Esophagus (tissue), 2 donors: ENCODE results near the gene GMEB1. TPM values are rescaled to one million over a fixed set of nuclear protein-coding genes. Genes with fewer than 3 reads are reported as not detected.
"Not testable (repeated sequence)": the region's sequence is repeated elsewhere in the genome, so short reads cannot be mapped to it uniquely, and the experiment has no call there.

Experiments
- H3K27ac ChIP-seq, 2 donors: one replicate each; pipeline ENCODE4 v1.5.1; 2013; ENCODE audit warnings: low read depth in 2 of 2, mild to moderate bottlenecking in 2 of 2, inconsistent platforms in 1 of 2, low read length in 1 of 2, moderate library complexity in 1 of 2
- H3K27me3 ChIP-seq, 2 donors: one replicate each; pipeline ENCODE4 v1.6.1; 2013; ENCODE audit warnings: low read length in 2 of 2, control low read depth in 1 of 2, mild to moderate bottlenecking in 1 of 2; ENCODE audit not compliant: insufficient read depth in 2 of 2, control insufficient read depth in 1 of 2
- H3K36me3 ChIP-seq, 2 donors: one replicate each; pipeline ENCODE4 v1.6.1; 2013; ENCODE audit warnings: low read length in 1 of 2; ENCODE audit not compliant: control insufficient read depth in 2 of 2, insufficient read depth in 2 of 2
- H3K4me1 ChIP-seq, 2 donors: one replicate each; pipeline ENCODE4 v1.6.1; 2013; ENCODE audit warnings: low read length in 1 of 2; ENCODE audit not compliant: control insufficient read depth in 2 of 2, insufficient read depth in 2 of 2
- H3K4me3 ChIP-seq, 2 donors: one replicate each; pipeline ENCODE4 v1.5.1; 2013; ENCODE audit warnings: low read length in 2 of 2, mild to moderate bottlenecking in 2 of 2, low read depth in 1 of 2, moderate library complexity in 1 of 2
- H3K9me3 ChIP-seq, 2 donors: one replicate each; pipeline ENCODE4 v1.6.1; 2013; ENCODE audit warnings: mild to moderate bottlenecking in 2 of 2, low read depth in 1 of 2, low read length in 1 of 2, moderate library complexity in 1 of 2; ENCODE audit not compliant: control insufficient read depth in 2 of 2, insufficient read depth in 1 of 2
- WGBS, 2 donors: extraction: QIAGEN DNeasy Blood & Tissue Kit; methylation state at CpG; one replicate each; pipeline ENCODE4 v1.1.7; 2013; 5-methylcytosine and 5-hydroxymethylcytosine counted together
- polyA plus RNA-seq, 2 donors: library from polyadenylated mRNA; stranded (reverse); fragments of 200-250 nt; gene quantifications; one replicate each; pipeline ENCODE4 v1.2.3, GENCODE V29; 2013
- donor health status: healthy with polysubstance abuse.
- donor health status: Bipolar disorder and iron deficiency.

Gene GMEB1
- polyA plus RNA-seq, 2 donors, result 3.2 to 5.0 TPM

DNA sequence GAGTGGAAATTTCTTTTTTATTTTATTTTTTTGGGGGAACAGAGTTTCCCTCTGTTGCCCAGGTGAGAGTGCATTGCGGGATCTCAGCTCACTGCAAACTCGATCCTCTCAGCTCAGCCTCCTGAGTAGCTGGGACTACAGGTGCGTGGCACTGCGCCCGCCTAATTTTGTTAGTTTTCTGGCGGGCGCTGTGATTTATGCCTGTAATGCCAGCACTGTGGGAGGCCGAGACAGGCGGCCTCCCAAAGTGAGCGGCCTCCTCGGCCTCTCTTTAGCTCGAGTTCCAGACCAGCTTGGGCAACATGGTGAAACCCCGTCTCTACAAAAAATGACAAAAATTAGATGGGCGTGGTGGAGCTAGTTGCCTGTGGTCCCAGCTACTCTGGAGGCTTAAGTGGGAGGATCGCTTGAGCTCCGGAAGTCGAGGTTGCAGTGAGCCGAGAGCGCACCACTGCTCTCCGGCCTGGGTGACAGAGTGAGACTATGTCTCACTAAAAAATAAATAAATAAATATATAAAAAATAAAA is 2.7 kb downstream of the GMEB1 start:
- Histone ChIP-seq H3K27me3 (no peaks in the 10 kb centered on the region), H3K36me3 (peaks cover 0 to 3% of the 10 kb centered on the region in 2 donors), H3K4me1 (no peaks in the 10 kb centered on the region), H3K27ac (no peak overlapping the region), H3K4me3 (no peak overlapping the region), H3K9me3 (no peaks in the 10 kb centered on the region)
- WGBS, 2 donors, result 93 to 96% methylated on average over 20 of the region's 20 CpGs

DNA sequence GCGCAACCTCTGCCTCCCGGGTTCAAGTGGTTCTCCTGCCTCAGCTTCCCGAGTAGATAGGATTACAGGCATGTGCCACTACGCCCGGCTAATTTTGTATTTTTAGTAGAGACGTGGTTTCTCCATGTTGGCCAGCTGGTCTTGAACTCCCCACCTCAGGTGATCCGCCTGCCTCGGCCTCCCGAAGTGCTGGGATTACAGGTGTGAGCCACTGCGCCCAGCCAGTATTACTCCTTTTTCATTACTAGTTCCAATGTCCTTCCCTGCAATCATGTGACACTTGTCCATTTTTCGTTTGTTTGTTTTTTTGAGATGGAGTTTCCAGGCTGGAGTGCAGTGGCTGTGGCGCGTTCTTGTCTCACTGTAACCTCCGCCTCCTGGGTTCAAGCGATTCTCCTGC is 4.4 kb downstream of the GMEB1 start:
- H3K9me3 ChIP-seq, H3K4me3 ChIP-seq, H3K27ac ChIP-seq, H3K27me3 ChIP-seq, H3K4me1 ChIP-seq, H3K36me3 ChIP-seq: not testable (repeated sequence)
- 97 to 99% methylated on average over 15 of the region's 15 CpGs for WGBS, 2 donors

DNA sequence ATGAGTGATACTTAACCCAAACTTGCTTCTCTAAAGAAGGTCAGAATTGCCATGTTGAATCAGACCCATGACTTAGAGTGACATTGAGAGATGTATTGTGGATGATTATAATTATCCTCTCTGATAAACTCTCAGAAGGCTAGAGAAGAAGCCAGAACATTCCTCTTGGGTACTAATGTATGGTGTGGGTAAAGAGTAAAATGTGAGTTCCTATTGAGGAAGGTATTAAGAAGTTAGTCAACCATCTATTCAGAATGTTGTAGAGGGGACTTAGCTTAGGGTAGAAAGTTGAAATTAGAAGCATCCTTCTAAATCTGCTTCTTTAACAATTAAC is 7.3 kb downstream of the GMEB1 start:
- Histone ChIP-seq H3K9me3 (no peaks in the 10 kb centered on the region), H3K4me3 (no peak overlapping the region), H3K36me3 (peaks cover 0 to 3% of the 10 kb centered on the region in 2 donors), H3K27me3 (no peaks in the 10 kb centered on the region), H3K4me1 (no peaks in the 10 kb centered on the region), H3K27ac (no peak overlapping the region)

DNA sequence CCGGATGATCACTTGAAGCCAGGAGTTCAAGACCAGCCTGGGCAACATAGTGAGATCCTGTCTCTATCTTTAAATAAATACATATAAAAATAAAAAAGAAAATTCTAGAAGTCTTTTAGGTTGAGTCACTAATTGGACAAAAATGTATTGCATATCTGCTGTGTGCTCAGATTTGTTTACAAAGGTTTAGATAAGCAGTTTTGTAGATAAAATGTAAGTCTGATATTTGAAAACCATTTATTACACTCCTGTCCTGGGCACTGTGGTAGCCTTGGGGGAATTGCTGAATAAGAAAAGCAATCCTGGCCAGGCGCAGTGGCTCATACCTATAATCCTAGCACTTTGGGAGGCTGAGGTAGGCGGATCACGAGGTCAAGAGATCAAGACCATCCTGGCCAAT is 11.6 kb downstream of the GMEB1 start:
- H3K27ac ChIP-seq, result no peak overlapping the region
- no peak overlapping the region for H3K4me3 ChIP-seq
- H3K4me1 ChIP-seq, result no peaks in the 10 kb centered on the region
- H3K36me3 ChIP-seq, result peaks cover 0 to 3% of the 10 kb centered on the region in 2 donors
- 89 to 93% methylated on average over 4 of the region's 4 CpGs for WGBS, 2 donors
- no peaks in the 10 kb centered on the region for H3K9me3 ChIP-seq
- no peaks in the 10 kb centered on the region for H3K27me3 ChIP-seq

DNA sequence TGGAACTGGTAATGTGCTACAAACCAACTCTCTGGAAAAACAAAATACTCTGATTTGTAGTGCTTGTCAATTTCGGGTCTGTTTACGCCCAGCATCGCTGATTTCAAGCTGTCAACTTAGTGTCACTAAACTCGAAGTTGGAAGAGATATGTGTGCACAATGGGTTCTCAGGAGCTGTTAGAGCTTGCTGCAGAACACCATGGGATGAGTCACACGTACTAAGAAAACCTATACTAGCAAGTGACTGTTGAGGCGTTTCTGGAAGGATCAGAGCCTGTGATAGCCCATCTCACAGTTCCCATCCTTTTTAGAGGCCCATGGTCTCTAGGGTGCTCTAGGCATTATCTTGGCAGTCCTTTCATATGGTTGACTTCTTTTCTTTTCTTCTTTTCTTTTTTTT is 14.3 kb downstream of the GMEB1 start:
- H3K27ac ChIP-seq, result no peak overlapping the region
- WGBS, 2 donors, result 70 to 76% methylated on average over 6 of the region's 6 CpGs
- H3K4me1 ChIP-seq, result no peaks in the 10 kb centered on the region
- no peaks in the 10 kb centered on the region for H3K36me3 ChIP-seq
- no peaks in the 10 kb centered on the region for H3K27me3 ChIP-seq
- no peak overlapping the region for H3K4me3 ChIP-seq
- no peaks in the 10 kb centered on the region for H3K9me3 ChIP-seq

DNA sequence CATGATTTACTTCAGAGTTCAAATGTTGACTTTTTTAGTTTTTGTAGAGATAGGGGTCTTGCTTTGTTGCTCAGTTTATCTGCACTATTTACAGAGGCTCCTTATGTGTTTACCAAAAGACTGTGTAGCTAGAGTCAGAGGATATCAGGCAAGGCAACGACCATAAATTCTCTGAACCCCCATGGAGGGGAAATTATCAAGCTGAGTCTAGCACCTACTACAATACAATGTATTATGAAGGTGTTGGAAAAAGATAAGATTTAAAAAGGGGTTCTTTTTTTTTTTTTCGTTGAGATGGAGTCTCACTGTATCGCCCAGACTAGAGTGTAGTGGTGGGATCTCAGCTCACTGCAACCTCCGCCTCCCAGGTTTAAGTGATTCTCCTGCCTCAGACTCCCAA is 16.4 kb downstream of the GMEB1 start:
- Histone ChIP-seq H3K36me3 (no peaks in the 10 kb centered on the region), H3K4me3 (no peak overlapping the region), H3K9me3 (no peaks in the 10 kb centered on the region), H3K4me1 (no peaks in the 10 kb centered on the region), H3K27ac (no peak overlapping the region), H3K27me3 (no peaks in the 10 kb centered on the region)
- WGBS, 2 donors, result 81 to 86% methylated on average over 4 of the region's 4 CpGs

DNA sequence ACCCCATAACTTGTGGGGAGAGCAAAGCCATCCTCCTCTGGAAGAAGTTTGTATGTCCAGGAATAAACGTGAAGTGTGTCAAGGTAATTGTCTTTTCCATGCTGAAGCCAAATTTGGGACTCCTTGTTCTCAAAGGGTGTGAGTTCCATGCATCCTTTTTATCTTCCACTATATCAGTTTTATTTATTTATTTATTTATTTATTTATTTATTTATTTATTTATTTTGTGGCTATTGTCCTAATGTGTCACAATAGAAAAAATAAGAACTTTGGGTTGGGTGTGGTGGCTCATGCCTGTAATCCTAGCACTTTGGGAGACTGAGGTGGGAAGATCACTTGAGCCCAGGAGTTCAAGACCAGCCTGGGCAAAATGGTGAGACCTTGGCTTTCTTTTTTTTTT is 23.0 kb downstream of the GMEB1 start:
- H3K27ac ChIP-seq, H3K9me3 ChIP-seq, H3K4me1 ChIP-seq, H3K27me3 ChIP-seq, H3K4me3 ChIP-seq, H3K36me3 ChIP-seq: not testable (repeated sequence)
- WGBS, 2 donors, result 98 to 100% methylated on average over 1 of the region's 1 CpG

DNA sequence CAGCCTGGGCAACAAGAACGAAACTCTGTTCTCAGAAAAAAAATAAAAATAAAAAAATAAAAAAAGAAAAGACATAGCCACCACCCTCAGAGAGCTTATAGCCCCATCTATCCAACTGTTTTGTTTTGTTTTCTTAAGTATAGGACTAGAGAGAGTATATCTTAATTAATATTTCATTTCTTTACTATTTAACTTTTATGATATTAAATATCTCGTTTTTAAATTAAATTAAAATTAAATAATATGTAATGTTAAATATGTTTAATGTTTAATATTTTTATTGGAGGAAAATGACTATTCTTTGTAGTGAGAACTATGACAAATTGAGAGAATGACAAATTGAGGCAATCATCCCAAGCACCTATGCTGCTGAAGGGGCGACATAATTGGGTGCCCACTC is 35.0 kb downstream of the GMEB1 start:
- 90 to 95% methylated on average over 3 of the region's 3 CpGs for WGBS, 2 donors
- Histone ChIP-seq H3K27me3 (no peaks in the 10 kb centered on the region), H3K9me3 (no peaks in the 10 kb centered on the region), H3K36me3 (peaks cover 2 to 3% of the 10 kb centered on the region in 2 donors), H3K4me3 (no peak overlapping the region), H3K4me1 (no peaks in the 10 kb centered on the region), H3K27ac (no peak overlapping the region)

DNA sequence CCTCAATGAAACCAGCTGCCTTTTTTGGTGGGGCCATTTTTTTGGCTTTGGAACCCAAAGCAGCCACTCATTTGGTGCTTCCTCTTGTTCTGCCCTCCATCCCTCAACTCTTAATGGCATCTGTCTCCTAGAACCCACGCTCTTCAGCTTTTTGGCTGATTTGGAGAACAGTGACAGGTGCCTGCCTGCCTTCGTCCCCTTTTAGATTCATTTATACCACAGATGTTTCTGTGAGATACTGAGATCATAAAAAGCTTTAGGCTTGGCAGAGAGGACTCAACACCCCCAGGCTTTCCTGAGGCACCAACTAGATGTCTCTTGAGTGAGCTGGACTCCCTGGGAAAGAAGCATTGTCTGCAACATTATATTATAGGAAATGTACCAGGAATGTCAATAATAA is 47.8 kb downstream of the GMEB1 start:
- no peak overlapping the region for H3K4me3 ChIP-seq
- H3K27me3 ChIP-seq, result no peaks in the 10 kb centered on the region
- WGBS, 2 donors, result 94 to 98% methylated on average over 2 of the region's 2 CpGs
- no peaks in the 10 kb centered on the region for H3K9me3 ChIP-seq
- no peaks in the 10 kb centered on the region for H3K4me1 ChIP-seq
- peaks cover 16 to 17% of the 10 kb centered on the region in 2 donors for H3K36me3 ChIP-seq
- no peak overlapping the region for H3K27ac ChIP-seq

DNA sequence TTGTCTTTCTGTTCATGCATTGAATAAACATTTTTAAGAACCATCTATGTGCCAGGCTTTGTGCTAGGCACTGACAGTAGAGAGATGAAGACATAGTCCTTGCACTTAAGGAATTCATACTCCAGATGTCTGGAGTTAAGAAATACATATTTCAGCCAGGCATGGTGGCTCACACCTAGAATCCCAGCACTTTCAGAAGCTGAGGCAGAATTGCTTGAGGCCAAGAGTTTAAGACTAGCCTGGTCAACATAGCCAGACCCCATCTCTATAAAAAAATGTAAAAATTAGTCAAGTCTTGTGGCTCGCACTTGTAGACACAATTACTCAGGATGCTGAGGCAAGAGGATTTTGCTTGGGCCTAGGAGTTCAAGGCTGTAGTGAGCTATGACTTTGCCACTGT is 49.6 kb downstream of the GMEB1 start:
- Histone ChIP-seq H3K4me1 (no peaks in the 10 kb centered on the region), H3K27me3 (no peaks in the 10 kb centered on the region)
- WGBS, 2 donors, result 93 to 98% methylated on average over 1 of the region's 1 CpG

More for the DNA sequence above, 49.6 kb downstream of the GMEB1 start:
- Histone ChIP-seq H3K36me3 (peaks cover 7 to 11% of the 10 kb centered on the region in 2 donors), H3K4me3 (no peak overlapping the region), H3K9me3 (no peaks in the 10 kb centered on the region), H3K27ac (no peak overlapping the region)
